Thyroid gland (tissue), 4 donors: ENCODE data around the gene SH3RF3.

Source experiments
- CTCF ChIP-seq, 6 experiments: fragments of 200-600 bp in 3 of 6; fragments of 450-650 bp in 3 of 6; sonication (generic) in 3 of 6; IDR thresholded peaks; one replicate each; pipeline ENCODE4 v1.5.1; 2016 to 2019; ENCODE audit warnings: antibody characterized with exemption in 6 of 6, mild to moderate bottlenecking in 2 of 6, inconsistent platforms in 1 of 6, moderate library complexity in 1 of 6
- POLR2A ChIP-seq, 2 donors: fragments of 450-650 bp; IDR thresholded peaks; one replicate each; pipeline ENCODE4 v1.6.1; 2017; ENCODE audit warnings: antibody characterized with exemption in 2 of 2, mild to moderate bottlenecking in 2 of 2, moderate library complexity in 1 of 2

- peak; percentile 65 to 98 (median 92) for TF ChIP-seq CTCF (IDR thresholded peaks at IDR 0.05)
- TF ChIP-seq POLR2A (IDR thresholded peaks at IDR 0.05) = no peak
Measured at GRCh38 chr2:109510136-109511028, 381.4 kb downstream of the SH3RF3 start.
